Stimulated activated CD4-positive, alpha-beta T cell treated with anti-CD3 and anti-CD28 coated beads, TNF-alpha, amount 100 ng/mL, for 4 hours (primary cell): ENCODE measurements around the gene CHPF2.

Experiments
- DNase-seq, 3 experiments: peaks; one replicate each; pipeline ENCODE4 v3.0.0-alpha.2; 2020; ENCODE audit warnings: low read depth in 3 of 3

Gene CHPF2, protein sequence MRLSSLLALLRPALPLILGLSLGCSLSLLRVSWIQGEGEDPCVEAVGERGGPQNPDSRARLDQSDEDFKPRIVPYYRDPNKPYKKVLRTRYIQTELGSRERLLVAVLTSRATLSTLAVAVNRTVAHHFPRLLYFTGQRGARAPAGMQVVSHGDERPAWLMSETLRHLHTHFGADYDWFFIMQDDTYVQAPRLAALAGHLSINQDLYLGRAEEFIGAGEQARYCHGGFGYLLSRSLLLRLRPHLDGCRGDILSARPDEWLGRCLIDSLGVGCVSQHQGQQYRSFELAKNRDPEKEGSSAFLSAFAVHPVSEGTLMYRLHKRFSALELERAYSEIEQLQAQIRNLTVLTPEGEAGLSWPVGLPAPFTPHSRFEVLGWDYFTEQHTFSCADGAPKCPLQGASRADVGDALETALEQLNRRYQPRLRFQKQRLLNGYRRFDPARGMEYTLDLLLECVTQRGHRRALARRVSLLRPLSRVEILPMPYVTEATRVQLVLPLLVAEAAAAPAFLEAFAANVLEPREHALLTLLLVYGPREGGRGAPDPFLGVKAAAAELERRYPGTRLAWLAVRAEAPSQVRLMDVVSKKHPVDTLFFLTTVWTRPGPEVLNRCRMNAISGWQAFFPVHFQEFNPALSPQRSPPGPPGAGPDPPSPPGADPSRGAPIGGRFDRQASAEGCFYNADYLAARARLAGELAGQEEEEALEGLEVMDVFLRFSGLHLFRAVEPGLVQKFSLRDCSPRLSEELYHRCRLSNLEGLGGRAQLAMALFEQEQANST

DNA sequence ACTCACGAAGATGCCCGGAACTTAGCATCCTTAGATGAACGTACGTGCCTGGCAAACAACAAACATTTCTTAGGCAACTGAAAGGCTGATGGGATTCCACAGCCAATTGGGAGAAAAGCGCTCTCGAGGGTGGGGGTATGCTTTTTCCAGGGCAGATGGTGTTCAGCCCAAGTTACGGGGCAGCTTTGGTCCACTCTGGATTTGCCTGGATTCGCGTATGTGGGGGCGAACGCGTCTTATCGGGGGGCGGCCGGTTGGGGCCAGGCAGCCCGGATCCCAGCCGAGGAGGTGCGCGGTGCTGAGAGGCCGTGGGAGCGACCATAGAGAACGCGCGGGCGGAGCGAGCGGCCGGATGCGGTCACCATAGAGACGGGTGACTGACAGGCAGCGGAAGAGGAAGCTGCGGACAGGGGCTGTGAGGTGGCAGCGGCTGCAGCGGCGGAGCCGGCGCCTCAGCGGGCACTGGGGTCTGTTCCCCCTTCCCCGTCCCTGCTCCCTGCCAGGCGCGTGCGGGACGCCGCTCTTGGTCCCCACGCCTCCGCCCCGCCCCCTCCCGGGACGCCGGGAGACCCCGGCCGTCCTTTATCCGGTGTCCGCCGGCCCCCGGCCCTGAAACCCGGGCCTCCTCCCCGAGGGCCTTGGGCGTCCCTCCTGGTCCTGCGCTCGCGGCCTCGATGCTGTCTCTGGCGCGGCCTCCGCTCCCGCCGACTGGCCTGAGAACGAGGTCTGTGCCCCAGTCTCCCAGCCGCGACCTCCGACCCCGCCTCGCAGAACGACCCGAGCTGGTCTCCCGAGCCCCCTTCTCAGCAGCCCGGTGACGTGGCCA lies at the start of gene CHPF2:
Gene CHPF2, plus strand, starts transcription at position 393 of the 826 bp plus-strand sequence. CDS start 1,529 bp downstream, outside the sequence.
- DNase-seq, result peak; percentile 75 to 78 (median 76)

DNA sequence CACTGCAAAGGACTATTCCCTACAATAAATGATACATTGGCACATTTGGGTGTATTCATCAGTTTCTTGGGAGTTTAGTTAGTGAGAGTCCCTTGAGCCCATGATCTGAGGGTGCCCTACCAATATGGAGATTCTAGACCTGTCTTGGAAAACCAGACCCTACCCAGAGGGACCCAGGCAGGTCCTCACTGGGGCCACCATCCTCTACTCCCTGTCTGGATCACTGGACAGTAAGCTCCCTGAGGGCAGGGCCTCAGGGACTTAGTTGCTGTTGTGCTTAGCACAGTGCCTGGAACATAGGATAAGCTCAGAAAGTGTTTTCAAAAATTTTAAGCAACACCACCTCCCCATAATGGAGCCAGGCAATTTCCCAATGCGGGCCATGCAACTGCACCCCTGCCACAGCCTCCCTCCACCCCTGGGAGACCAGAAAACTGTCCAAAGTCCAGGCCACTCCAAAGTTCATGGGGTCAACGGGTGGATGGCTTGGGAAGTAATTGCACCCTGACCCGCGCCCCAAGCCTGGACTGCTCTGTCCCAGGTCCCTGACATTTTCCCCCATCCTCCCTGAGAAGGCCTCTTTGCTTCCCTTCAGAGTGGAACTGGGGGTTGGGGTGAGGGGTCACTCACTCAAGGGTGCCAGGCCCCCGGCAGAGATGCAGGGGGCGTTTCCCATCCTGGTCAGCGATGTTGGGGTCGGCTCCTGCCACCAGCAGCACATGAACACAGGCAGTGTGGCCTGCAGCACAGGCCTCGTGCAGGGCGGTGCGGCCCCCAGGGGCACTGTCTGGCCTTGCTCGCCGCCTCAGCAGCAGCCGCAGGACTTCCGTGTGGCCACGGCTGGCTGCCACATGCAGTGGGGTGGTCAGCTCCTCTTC lies 46.3 kb upstream of the CHPF2 start:
- DNase-seq, result no peak

DNA sequence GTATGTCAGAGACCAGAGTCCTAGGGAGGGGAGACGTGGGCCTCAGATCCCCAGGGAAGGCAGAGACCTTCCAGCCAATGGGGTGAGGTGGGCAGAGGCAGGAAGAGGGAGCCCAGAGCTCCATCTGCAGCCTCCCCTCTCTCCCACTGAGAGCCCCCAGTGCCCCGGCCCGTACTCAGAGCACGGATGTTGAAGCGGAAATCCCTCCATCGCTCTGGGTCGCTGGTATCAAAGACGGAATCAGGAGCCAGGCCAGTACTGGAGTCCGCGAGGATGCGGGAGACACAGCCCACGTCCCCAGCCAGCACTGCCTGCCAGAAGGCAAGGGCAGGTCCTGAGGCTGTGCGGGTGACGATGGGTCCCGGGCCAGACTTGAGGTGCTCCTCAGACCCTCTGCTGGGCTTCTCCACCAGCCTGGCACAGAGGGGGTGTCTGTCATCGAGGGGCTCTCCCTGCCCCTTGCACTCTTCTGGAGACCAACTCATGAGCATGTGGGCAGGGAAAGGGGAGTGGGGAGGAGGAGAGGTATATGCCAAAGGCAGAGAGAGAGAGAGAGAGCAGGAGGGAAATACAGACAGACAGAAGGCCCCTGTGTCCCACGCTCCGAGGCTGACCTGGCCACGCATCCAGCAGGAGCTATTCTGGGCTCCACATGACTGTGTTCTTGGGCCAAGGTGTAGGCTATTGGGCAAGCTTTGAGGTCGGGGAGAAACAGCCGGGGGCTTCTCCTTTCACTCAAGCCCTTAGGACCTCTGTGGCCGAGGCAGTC lies 45.5 kb upstream of the CHPF2 start, which contains the start of gene ASB10:
Gene ASB10, minus strand, starts transcription at position 611 of the 769 bp plus-strand sequence. Its CDS starts 120 bp downstream, at position 491.
- DNase-seq, result no peak

DNA sequence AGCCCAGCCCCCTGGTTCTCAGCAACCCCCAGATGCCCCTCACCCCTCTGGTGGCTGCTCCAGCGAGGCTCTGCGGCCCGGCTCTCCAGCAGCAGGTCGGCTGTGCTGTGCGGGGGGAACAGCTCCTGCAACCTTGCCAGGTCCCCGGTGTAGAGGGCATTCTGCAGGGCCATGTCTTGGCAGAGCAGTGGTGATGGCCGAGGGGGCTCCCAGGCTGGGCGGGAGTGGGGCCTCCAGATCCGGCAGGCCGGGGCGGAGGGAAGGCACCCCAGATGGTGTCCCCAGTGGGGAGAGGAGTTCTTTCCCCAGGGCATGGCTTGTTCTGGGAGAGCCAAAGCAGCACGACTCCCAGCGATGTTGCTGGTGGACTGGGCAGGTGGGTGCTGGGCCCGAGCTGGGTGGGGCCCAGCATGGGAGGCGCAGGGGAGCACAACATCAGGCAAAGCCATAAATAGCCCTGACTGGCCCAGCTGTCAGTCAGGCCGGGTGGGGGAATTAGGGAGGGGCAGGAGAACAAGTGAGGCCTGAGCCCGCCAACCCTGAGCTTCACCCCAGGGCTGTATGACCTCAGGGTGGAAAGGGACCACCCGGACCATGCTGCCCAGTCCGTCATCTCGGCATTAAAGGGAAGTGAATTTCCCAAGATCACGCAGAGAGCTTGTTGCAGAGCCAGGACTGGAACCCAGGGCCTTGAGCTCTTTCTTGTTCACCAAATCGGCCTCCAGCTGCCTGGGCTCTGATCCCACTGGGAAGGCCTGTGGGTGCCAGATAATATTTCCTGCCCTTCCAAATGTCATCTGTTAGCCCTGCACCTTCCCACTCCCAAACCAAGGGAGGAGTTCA lies 44.7 kb upstream of the CHPF2 start:
- DNase-seq, result no peak

DNA sequence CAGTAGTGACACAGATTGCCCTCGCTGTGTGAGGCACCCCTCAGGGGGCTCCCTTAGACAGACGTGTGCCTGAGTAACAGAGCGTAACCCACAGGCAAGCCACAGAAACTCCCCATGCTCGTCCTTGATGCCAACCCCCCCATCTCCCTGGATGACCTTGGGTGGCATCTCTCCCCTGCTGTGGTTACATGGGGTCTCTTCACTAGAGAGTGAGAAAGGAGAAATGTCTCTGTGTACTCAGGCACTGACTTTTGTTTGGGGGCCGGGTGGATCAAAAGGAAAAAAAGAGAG lies 44.1 kb upstream of the CHPF2 start:
- DNase-seq, result no peak

DNA sequence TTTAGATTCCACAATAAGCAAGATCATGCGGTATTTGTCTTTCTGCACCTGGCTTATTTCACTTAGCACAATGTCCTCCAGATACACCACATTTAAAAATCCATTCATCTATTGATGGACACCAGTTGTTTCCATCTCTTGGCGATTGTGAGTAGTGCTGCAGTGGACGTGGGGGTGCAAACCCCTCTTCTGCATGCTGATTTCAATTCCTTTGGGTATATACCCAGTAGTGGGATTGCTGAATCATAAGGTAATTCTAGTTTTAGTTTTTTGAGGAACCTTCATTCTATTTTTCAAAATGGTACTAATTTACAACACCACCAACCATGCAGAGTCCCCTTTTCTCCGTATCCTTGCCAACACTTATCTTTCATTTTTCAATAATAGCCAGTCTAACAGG lies 43.2 kb upstream of the CHPF2 start:
- no peak for DNase-seq

DNA sequence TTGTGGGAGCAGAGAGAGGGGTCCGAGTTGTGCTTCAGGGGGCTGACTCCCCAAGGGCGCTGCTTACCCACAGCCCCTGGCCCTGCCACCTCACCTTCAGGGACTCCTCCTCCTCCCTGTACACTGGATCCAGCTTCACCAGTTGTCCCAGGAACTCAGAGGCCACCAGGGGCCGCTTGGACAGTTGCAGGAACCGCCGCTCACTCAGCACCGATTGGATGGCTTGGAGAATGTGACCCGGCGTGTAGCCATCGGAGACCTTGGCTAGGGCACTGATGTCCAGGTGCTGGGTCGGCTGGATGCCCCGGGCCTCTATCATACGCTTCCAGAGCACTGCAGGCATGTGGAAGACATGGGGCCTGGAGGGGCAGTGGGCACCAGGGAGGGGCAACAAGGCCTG lies 40.7 kb upstream of the CHPF2 start:
- no peak for DNase-seq

DNA sequence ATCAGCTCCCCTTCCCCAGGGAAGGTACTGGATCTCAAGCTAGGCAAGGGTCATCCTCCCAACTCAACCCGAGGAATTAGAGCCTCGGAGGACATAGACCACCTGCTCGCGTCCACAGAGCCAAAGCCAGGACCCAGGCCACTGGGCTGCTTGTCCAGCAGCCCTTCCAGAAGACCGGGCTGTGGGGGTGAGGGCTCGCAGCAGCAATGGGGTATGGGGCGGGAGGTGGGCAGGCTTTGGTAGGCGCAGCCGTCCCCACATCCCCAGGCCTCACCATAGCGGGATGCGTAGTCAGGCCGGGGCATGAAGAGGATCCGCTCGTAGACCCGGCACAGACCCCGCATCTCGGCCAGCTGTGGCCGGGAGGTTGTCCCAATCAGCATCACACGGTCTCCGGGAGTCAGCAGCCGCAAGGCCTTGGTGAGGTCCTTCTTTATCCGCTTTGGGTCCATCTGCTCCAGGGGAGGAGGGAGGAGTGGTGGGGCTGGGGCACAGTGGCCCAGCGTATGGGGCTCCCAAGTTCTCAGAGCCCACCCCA lies 40.2 kb upstream of the CHPF2 start:
- no peak for DNase-seq

DNA sequence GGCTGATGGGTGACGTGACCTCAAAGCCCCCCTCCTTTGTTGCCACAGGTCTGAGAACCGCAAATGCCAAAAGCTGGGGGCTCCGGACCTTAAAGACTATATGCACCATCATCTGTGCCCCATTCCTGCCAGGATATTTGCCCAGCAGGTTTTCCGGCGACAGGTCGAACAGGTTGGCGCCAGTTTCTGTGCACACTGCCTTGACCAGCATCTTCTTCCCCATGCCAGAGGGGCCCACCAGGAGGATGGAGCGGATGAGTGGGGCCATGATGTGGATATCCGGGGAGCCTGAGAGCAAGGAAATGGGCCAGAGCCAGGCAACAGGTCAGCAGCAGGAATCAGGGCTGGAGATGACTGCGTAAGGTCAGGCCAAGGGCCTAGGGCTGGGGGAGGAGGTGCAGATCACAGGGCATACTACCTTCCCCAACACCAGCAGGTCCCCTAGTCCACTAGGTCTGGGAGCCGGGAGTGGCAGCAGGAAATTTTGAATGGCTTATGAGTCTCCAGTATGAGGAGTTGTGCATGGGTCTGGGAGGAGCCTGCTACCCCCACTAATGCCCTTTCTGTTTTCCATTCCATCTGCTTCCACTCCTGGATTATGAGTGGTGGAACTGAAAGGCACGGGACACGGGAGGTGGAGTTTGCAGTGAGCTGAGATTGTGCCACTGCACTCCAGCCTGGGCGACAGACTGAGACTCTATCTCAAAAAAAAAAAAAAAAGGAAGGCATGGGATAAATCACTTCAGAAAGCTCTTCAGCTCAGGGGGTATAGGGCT lies 38.9 kb upstream of the CHPF2 start:
- no peak for DNase-seq

DNA sequence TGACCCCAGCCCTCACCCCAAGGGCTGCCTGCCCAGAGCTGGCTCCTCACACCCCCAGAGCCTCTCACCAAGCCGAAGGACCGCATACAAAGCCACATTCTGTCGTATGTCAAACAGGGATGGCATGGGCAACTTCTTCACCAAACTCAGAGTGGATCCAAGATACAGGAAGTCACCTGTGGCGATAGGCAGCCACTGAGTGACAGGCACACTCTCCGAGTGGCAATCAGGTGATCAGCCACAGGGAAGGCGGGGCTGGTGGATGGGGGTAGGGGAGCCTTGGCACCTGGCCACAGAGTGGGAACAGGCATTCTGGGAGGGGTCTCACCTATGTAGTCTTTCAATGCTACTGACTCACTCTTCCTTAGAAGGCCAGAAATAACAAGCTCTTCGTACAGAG lies 38.1 kb upstream of the CHPF2 start:
- no peak for DNase-seq

DNA sequence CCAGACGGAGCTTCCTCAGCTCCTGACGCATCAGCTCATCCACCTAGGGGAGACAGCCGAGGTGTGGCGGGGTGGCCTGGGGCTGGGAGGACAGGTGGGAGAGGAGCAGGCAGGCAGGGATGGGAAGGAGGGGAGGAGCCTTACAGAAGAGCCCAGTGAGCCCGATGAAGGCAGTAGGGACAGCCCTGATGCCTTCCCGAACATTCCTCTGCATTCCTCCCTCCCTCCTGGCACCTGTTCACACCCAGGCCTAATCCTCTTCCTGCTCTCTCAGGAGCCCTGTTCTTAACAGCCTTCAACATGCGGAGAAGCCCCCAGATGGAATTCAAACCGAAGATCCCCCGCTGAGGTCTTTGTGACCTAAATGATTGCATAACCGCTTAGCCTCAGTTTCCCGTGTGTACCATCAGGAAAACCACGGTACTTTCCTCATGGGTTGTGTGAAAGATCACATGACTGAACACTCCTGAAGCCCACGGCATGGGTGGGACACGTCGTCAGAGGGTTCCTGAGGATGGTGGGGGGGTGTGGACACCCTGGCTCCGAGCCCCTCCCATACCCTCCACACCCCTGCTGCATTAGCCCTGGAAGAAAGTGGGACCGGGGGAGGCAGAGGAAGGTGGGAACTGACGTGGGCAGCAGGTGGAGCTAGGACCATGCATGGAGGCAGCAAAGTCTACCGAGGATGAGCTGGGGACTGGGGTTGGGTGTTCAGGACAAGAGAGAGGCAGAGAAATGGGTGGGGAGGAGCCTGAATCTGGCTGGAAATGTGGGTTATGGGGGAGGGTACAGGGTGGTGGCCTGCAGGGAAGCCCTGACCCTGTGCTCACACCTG lies 36.5 kb upstream of the CHPF2 start:
- no peak for DNase-seq

DNA sequence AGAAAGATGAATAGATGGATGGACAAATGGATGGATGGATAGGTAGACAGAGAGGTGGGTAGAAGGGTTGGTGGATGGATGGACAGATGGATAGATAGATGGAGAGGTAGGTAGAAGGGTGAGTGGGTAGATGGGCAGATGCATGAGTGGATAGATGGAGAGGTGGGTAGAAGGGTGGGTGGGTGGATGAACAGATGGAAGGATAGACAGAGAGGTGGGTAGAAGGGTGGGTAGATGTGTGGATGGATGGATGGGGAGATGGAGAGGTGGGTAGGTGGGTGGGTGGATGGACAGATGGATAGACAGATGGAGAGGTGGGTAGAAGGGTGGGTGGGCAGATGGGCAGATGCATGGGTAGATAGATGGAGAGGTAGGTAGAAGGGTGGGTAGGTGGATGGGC lies 34.4 kb upstream of the CHPF2 start:
- no peak for DNase-seq

DNA sequence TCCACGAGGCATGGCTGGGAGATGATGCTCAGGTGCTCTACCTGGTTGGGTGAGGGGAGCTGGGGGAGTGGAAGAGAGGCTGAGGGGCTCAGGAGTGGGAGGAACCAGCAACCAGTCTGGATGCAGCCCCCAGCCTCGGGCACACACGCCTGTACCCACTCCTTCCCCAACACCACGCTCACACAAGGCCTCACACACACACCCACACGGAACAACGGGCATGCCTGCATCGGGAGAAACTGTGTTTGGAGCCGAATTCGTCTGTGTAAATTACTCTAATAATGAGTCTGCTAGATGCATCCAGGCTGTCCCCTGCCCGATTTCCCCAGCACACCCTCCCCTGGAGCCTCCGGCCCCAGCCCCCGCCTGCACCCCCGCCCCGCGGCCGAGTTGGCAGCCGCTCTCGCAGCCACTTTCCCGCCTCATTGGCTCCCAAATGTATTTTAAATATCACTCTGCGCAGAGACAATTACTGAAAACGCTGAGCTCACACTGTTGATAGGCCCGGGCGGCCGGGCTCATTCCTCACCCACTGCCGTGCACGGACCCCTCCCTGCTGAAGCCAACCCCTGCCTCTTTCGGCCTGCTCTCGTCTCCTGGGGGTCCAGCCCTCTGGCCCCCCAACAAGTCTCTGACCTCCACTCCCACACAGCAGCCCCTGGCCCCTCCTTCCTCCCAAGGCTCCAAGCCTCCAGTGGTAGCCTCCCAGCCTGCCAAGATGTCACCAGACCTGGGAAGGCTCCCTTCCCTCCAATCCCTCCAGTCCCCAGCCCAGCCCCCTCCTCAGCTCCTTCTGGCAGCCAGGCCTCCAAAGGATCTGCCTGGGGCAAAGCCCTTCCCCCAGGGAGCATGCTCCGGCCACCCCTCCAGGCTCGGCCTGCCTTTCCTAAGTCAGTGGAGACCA lies 33.1 kb upstream of the CHPF2 start:
- DNase-seq, result no peak

DNA sequence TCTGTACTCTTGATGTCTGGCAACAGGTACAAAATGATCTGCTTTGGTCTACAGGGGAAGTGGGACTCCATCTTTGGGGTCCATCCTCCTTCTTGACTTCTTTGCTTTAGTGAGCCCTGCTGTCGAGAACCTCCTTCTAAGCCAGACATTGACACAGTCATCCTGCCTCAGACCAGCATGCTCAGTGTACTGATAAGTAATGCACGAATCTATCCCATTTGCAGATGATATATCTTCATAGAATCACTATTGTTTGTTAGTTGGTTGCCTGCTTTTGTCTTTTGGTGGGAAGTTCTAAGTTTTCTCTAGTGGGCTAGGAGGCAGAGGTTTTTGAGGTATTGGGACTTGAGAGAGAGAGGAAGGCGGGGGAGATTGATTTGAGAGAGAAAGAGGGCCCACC lies 30.9 kb upstream of the CHPF2 start:
- DNase-seq, result no peak

DNA sequence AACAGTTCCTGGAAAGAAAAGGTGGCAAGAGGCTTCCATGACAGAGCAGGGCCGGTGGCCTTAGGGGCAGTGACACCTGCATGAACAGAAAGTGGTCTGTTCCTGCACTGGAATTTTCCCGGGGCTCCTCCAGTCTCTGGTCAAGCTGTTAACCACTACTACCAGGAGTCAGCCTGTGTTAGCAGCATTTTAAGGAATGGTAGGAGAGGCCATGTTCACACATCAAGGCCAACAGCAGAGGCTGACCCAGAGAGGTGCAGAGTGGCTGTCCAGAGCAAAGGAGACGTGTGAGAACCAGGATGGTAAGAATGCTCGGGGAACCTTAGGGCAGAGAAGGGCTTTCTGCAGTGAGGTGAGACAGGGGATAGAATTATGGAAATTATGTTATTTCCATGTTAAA lies 30.5 kb upstream of the CHPF2 start:
- DNase-seq, result no peak

DNA sequence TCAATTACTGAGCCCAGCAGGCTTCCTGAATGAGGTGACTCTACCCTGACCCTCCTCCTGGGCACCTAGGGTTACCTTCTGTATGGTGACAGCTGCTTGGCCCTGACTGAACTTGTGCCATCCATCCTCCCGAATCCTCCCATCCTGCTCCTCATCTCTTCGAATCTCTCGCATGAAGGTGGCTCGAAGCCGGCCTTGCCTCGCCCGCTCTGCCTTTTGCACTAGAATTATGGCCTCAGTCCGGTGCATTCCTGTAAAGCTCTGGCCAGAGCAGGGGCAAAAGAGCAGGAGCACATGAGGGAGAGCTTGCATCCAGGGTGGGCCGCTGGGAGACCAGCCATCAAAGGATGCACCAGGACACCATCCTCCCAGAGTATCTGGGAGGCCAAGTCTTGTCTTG lies 29.4 kb upstream of the CHPF2 start:
- no peak for DNase-seq
